ENCODE data around the gene PROZ. TPM values are rescaled to one million over a fixed set of nuclear protein-coding genes. Genes with fewer than 3 reads are reported as not detected.

PROZ gene
- polyA plus RNA-seq, 2 of the 4 experiments (the other 2 are of a cell fraction), result not detected

GRCh38 chr13:113184568-113185440, 26.4 kb downstream of the PROZ start:
- no peak for TF ChIP-seq MAFK (IDR thresholded peaks at IDR 0.05; ENCODE audit: partially characterized antibody)
- no peak for TF ChIP-seq BCL3 (IDR thresholded peaks at IDR 0.05)
- no peak for TF ChIP-seq FOXS1 (CRISPR knock-in tag; IDR thresholded peaks at IDR 0.05)
- TF ChIP-seq ESRRA (IDR thresholded peaks at IDR 0.05; ENCODE audit: borderline replicate concordance, low read length), result no peak
- TF ChIP-seq PBX3 (IDR thresholded peaks at IDR 0.05), result no peak
- TF ChIP-seq ZC3H11A (IDR thresholded peaks at IDR 0.05), result no peak
- no peak for TF ChIP-seq JUN (IDR thresholded peaks at IDR 0.05)
- TF ChIP-seq SREBF2 (IDR thresholded peaks at IDR 0.05), result no peak
- no peak for TF ChIP-seq TP53 (CRISPR knock-in tag; IDR thresholded peaks at IDR 0.05)
- no peak for TF ChIP-seq RFX5 (IDR thresholded peaks at IDR 0.05)
- TF ChIP-seq CHD2 (IDR thresholded peaks at IDR 0.05; ENCODE audit: low read length, partially characterized antibody), result no peak
- no peak for TF ChIP-seq NPAS2 (CRISPR knock-in tag; IDR thresholded peaks at IDR 0.05; ENCODE audit: borderline replicate concordance)
- no peak for TF ChIP-seq SMC3 (IDR thresholded peaks at IDR 0.05)
- no peak for TF ChIP-seq FOSB (CRISPR knock-in tag; IDR thresholded peaks at IDR 0.05)
- TF ChIP-seq EHF (CRISPR knock-in tag; IDR thresholded peaks at IDR 0.05), result no peak
- no peak for TF ChIP-seq HDAC2 (IDR thresholded peaks at IDR 0.05)
- no peak for ATAC-seq
- CTCF ChIA-PET, result interaction anchor here (1.0 kb wide), 1 partner anchor 155 kb away, joined by 3 read pairs; no protein-coding TSS in a partner anchor
- Histone ChIP-seq H3K4me1 (peaks cover 35% of the 10 kb centered on the region), H3K4me3 (no peak overlapping the region), H3K27ac (no peak overlapping the region), H3K9me3 (no peaks in the 10 kb centered on the region), H3K4me2 (no peak overlapping the region)
- POLR2A ChIA-PET, result no interaction called here
- DNase-seq (ENCODE audit: low read depth in 1 of 2, low spot score in 1 of 2), result no peak
- no peak for FAIRE-seq
- WGBS (ENCODE audit: missing lambda C conversion rate), result 93% methylated on average over 20 of the region's 22 CpGs

GRCh38 chr13:113186061-113186900, 27.8 kb downstream of the PROZ start:
- WGBS (ENCODE audit: missing lambda C conversion rate), result 87% methylated on average over 13 of the region's 13 CpGs
- DNase-seq (ENCODE audit: low read depth in 1 of 2, low spot score in 1 of 2) (no peak), FAIRE-seq (no peak), ATAC-seq (no peak)
- ChIA-PET POLR2A (interaction anchor here (1.8 kb wide), 1 partner anchor 23 kb away, joined by 18 read pairs; the partner anchor contains the start of genes CUL4A and PCID2), CTCF (interaction anchor here (1.3 kb wide), 1 partner anchor 12 kb away, joined by 4 read pairs; no protein-coding TSS in a partner anchor)
- no peak for TF ChIP-seq SMC3 (IDR thresholded peaks at IDR 0.05)
- no peak for TF ChIP-seq PHF8 (IDR thresholded peaks at IDR 0.05; ENCODE audit: borderline replicate concordance, low read depth)
- TF ChIP-seq JUN (IDR thresholded peaks at IDR 0.05), result no peak
- TF ChIP-seq EHF (CRISPR knock-in tag; IDR thresholded peaks at IDR 0.05), result no peak
- no peak for TF ChIP-seq CBX8 (IDR thresholded peaks at IDR 0.05)
- TF ChIP-seq PBX3 (IDR thresholded peaks at IDR 0.05), result no peak
- no peak for TF ChIP-seq HOXA7 (CRISPR knock-in tag; IDR thresholded peaks at IDR 0.05)
- TF ChIP-seq HMGXB4 (CRISPR knock-in tag; IDR thresholded peaks at IDR 0.05; ENCODE audit: borderline replicate concordance), result no peak
- no peak for TF ChIP-seq USF2 (IDR thresholded peaks at IDR 0.05)
- no peak for TF ChIP-seq CHD4 (IDR thresholded peaks at IDR 0.05; ENCODE audit: borderline replicate concordance)
- no peak for TF ChIP-seq CBX2 (IDR thresholded peaks at IDR 0.05; ENCODE audit: borderline replicate concordance, low read depth)
- no peak for TF ChIP-seq SREBF2 (IDR thresholded peaks at IDR 0.05)
- TF ChIP-seq CEBPB (IDR thresholded peaks at IDR 0.05), result no peak
- Histone ChIP-seq H3K4me3 (peak overlapping the region; percentile 31; the same call in 1 of the 3 replicates), H3K4me1 (peaks cover 35% of the 10 kb centered on the region), H3K9me3 (no peaks in the 10 kb centered on the region), H3K4me2 (peak overlapping the region; percentile 73), H3K27ac (peak overlapping the region; percentile 57 to 78)
